Amniotic stem cell (primary cell): ENCODE data around the gene CHPF.

Experiments used
- DNase-seq: peaks from one replicate; lab custom pipeline; 2025; lab: John Stamatoyannopoulos, UW

CHPF gene, protein sequence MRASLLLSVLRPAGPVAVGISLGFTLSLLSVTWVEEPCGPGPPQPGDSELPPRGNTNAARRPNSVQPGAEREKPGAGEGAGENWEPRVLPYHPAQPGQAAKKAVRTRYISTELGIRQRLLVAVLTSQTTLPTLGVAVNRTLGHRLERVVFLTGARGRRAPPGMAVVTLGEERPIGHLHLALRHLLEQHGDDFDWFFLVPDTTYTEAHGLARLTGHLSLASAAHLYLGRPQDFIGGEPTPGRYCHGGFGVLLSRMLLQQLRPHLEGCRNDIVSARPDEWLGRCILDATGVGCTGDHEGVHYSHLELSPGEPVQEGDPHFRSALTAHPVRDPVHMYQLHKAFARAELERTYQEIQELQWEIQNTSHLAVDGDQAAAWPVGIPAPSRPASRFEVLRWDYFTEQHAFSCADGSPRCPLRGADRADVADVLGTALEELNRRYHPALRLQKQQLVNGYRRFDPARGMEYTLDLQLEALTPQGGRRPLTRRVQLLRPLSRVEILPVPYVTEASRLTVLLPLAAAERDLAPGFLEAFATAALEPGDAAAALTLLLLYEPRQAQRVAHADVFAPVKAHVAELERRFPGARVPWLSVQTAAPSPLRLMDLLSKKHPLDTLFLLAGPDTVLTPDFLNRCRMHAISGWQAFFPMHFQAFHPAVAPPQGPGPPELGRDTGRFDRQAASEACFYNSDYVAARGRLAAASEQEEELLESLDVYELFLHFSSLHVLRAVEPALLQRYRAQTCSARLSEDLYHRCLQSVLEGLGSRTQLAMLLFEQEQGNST

DNA sequence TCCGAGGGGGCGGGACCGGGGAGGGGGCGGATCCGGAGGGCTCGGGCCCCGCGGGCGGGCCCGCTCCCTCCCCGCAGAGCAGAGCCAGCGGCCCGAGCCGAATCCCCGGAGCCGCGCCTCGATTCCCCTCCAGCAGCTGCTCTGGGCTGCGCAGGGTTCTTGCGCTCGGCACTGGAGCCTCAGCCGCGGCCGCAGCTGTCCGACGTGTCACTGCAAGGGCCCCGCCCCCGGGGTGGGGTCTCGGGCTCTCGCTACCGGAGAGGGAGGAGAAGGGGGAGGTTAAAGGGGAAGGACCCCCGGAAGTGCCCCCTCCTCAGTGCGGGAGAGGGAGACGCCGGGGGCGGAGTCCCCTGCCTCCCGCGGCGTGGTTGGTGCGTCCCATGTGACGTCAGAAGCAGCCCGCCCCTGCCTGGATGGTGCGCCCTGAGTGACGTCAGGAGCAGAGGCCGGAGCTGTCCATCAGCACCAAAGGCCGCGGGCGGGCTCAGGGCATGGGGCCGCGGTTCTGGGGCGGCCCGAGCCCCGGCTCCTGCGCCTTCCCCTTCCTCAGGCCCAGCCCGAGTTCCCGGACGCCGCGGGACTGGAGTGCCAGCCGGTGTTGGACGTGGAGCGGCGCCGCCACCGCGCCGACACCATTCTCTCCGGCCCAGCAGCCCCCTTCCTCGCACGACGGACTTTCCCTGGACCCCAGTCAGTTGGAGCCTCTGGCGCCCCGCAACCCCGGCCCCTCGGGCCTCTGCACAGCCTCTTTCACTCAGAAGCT is at the start of gene CHPF, which contains the start of gene TMEM198:
Gene CHPF (minus strand): TSS at position 214 of the 763 bp plus-strand sequence. CDS start 271 bp downstream, outside the sequence.
Gene TMEM198 (plus strand): TSS at position 433 of the 763 bp plus-strand sequence. CDS start 700 bp downstream, outside the sequence.
- peak; percentile 94 for DNase-seq

DNA sequence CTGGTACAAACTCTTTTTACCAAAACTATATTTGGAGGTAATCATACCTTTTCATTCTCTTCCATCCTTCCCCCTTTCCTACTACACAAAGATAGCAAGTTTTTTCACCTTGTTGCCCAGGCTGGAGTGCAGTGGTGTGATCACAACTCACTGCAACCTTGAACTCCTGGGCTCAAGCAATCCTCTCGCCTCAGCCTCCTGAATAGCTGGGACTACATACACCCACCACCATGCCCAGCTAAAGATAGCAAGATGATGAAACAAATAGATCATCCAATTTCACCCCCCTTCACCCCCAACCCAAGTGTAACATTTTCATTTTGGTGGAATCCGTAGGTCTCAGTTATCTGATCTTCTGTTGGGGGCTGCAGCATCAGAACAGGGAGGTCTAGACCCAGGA is 49.5 kb upstream of the CHPF start:
- DNase-seq, result no peak

DNA sequence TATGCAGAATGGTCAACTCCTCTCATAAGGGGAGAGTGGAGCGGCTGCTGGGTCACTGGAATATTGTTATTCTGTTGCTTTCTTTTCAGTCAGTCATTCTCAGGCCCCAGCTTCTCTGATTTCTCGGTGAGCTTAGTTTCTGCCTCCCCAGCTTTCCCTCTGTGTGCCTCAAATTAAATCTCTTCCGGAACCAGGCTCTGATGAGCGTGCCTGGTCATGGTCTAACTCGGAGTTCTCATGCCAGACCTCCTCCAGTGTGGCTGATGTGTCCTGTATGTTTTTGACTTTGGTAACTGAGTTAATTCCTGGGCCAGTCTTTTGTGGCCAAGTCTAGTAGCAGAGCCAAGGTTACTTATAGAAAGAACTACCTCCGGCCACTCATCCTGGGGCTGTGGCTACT is 49.1 kb upstream of the CHPF start:
- DNase-seq, result no peak

DNA sequence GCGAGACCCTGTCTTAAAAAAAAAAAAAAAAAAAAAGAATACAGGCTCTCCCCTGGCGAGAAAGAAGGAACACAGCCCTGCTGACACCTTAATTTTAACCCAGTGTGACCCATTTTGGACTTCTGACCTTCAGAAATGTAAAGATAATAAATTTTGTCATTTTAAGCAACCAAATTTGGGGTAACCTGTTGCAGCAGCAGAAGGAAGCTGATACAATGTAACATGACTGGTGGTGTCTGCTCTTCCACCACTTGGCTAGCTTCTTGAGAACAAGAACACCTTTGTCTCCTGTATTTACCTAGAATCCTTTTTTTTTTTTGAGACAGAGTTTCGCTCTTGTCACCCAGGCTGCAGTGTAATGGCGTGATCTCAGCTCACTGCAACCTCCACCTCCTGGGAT is 47.5 kb upstream of the CHPF start:
- no peak for DNase-seq

DNA sequence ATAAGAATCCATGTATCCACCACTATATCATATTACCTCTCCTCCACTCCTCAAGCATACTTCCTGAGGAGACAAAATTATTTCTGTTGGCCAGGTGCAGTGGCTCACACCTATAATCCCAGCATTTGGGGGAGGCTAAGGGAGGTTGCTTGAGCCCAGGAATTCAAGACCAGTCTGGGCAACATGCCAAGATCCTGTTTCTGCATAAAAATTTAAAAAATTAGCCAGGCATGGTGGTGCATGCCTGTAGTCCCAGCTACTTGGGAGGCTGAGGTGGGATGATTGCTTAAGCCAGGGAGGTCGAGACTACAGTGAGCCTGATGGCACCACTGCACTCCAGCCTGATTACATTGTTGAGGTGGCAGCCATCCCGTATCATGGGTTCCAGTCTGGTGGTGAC is 37.7 kb upstream of the CHPF start:
- DNase-seq, result no peak

DNA sequence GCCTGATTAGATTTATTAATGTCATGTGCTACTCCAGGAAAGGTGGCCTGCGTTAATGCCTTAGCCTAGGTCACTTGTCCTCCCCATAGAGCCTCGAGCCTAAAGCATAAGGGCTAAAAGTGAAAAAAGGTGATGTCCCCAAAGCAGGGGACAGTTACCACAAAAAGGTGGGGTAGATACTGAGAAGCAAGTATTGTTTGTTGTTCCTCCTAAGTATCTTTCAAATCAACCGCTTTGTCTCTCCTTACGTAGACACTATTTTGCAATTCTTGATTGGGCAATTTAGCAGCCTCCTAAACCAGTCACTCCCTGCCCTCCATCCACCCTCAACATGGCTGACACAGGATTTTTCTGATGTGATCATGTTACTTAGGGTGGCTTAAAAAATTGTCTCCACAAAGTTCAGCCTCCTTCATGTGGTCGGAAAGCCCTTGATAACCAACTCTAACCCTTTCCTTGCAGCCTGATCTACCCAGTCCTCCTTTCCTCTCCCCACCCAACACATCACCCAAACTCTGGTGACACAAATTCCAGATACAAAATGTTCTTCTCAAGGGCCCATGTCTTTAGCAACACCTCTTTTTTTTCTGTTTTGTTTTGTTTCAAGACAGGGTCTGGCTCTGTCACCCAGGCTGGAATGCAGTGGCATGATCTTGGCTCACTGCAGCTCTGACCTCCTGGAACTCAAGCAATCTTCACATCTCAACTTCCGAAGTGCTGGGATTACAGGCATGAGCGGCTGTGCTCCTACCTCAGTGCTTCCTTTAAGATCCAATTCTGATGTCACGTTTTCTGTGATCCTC is 35.4 kb upstream of the CHPF start:
- no peak for DNase-seq

DNA sequence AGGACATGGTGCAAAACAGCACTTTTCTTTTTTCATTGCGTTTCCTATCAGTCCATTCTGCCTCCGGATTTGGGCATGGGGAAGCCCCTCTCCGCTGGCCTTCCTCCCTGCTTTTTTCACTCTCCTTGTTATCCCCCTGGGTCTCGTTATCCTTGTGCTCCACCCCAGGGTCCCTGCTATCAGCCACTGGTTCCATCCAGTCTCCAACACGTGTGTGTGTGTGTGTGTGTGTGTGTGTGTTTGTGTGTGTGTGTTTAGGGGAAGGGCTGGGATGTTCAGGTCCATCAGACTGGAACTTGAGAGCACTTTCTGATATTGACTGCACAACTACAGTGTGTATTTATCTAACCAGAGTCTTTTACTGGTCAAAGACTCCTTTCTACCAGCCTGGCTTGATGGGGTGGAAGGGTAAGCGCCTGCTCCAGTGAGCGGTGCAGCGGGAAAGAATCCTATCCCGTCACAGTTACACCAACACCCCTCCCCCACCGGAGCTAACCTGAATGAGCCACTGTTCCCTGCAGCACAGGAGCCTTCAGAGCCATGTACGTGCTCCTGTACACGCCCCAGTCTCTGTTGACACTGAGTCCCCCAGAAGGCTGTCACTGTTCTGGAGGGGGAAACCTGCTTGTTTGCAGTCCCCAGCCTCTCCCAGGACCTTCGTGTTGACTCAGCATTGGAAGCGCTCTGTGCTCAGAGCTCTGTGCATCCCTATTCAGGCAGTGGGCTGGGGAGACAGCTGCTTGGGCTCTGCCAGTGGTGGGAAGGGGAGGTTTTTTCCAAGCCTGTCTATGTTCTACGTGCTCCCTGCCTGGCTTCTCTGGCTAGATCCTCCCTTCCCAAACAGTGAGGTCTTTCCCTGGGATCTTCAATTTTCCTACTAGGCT is 33.1 kb upstream of the CHPF start:
- DNase-seq, result no peak

DNA sequence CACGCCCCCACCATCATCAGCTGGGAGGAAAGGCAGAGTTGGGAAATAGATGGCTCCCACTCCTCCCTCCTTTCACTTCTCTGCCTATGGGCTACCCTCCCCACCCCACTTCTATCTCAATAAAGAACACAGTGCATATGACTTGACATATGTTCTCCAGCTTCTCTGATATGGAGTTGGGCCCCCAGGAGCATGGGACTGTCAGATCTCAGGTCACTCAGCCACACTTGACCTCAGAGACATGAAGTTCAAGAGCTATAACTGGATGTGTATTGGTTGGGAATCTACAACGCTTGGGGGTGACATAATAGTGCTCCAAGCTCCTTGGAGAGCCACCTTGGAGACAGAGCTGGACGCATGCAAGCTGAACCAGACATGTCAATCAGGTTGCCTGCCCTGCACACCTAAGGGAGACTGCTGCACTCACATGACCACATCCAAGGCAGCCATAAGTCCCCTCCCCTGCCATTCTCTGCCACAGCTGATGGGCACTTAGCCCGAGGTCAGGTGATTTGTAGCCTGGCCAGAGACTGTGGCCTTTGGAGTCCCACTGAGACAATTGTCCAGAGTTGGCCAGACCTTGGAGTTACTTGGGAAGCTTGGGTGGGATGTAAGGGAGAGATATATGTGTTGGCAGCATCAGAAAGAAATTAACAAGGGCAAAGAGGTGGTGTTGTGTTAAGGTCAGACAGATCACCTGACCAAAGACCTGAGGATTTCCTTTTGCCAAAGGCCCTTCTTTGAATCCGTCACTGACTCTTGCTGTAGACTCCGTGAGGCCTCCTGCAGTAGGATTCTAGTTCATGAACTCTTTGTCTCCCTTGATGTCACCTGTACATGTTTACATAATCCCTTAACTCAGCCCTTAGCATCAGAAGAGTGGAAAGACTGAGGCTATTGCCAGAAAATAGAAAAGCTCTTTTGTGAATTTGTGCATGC is 32.2 kb upstream of the CHPF start:
- no peak for DNase-seq

DNA sequence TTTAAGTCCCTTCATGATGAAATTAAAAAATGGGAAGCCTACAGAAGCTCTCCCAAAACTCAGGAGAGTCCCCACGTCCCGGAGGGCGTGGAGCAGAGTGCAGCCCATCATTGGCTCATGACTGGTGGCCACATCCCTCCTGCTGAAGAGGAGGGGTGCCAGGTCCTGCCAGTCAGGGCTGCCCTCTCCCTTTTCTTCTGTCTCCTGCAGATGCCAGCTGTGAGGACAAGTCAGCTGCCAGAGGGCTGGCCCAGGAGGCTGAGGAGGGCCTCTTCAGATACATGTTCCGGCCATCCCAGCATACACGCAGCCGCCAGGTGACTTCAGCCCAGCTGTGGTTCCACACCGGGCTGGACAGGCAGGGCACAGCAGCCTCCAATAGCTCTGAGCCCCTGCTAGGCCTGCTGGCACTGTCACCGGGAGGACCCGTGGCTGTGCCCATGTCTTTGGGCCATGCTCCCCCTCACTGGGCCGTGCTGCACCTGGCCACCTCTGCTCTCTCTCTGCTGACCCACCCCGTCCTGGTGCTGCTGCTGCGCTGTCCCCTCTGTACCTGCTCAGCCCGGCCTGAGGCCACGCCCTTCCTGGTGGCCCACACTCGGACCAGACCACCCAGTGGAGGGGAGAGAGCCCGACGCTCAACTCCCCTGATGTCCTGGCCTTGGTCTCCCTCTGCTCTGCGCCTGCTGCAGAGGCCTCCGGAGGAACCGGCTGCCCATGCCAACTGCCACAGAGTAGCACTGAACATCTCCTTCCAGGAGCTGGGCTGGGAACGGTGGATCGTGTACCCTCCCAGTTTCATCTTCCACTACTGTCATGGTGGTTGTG is 31.1 kb upstream of the CHPF start:
- no peak for DNase-seq

DNA sequence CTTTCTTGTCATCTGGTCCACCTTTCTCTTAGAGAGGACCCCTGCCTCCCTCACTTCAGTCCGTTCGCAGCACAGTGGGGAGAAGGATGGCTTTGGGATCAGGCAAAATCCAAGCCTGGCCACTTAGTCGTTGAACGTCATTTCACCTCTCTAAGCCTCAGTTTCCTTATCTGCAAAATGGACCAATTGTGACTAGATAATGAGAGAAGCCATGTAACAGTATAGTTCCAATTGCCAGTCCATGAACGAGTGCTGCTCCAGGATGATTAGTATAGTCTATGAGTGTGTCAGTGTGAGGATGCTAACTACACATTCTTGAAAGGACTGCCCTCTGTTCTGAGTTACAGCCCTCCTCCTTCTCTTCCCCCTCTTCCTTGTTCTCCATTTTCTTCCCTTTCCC is 29.6 kb upstream of the CHPF start:
- DNase-seq, result no peak

DNA sequence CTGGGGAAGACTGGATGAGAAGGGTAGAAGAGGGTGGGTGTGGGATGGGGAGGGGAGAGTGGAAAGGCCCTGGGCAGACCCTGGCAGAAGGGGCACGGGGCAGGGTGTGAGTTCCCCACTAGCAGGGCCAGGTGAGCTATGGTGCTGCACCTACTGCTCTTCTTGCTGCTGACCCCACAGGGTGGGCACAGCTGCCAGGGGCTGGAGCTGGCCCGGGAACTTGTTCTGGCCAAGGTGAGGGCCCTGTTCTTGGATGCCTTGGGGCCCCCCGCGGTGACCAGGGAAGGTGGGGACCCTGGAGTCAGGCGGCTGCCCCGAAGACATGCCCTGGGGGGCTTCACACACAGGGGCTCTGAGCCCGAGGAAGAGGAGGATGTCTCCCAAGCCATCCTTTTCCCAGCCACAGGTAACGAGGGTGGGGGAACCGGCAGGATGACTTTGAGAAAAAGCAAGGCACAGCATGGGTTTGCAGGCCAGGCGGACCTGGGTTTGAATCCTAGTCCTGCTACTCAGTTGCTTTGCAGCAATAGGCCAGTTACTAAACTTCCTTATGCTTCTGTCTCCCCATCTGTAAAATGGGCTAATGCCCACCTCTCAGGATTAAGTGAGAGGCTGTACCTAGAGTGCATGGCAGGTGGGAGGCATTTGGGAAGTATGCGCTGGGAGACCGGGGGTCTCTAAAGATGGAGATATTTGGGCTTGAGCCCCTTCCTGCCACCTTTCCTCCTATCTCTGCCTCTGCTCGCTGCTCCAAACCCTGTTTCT is 28.8 kb upstream of the CHPF start, which contains the start of gene INHA:
Gene INHA (plus strand): TSS at position 74 of the 765 bp plus-strand sequence. CDS start 65 bp downstream, at position 139.
- DNase-seq, result no peak

DNA sequence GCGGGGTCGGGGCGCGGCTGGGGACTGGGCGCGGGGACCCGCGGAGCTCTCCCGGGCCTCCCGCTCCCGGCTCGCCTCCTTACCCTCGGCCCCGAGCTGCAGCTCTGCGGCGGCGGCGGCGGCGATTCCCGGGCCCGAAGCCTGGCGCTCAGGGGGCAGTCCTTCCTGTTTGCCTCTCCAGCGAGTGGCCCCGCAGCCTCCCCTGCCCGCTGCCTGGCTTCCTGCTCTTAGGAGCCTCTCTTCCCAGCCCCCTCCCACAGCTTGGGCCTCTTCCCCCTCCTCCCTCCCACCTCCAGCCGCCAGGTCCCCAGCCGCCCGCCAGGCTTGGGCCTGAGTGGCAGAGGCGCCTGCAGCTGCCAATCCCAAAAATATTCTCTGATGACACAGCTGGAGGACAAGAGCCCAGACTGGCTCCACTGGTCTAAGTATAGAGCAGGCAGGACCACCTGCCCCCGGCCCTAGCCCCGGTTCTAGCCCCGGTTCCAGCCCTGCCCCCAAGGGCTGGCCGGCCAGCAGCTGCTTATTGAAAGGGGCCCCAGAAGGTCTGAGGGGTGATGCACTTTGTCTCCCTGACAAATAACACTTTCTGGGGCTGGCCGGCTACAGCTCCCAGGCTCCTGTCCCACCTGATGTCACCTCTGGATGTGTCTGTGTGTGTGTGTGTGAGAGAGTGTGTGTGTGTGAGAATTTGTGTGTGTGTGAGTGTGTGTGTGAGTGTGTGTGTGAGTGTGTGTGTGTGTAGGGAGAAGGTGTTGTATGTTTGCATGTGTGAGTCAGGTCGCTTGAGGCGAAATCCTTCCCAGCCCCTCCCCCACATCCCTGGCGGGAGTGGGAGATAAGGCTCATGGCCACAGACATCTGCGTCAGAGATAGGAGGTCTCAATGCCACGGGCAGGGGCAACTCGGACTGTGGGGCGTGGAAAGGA is 28.0 kb upstream of the CHPF start, which contains the start of gene OBSL1:
Gene OBSL1 (minus strand): TSS at position 229 of the 926 bp plus-strand sequence. CDS start 307 bp downstream, outside the sequence.
- peak; percentile 25 for DNase-seq

DNA sequence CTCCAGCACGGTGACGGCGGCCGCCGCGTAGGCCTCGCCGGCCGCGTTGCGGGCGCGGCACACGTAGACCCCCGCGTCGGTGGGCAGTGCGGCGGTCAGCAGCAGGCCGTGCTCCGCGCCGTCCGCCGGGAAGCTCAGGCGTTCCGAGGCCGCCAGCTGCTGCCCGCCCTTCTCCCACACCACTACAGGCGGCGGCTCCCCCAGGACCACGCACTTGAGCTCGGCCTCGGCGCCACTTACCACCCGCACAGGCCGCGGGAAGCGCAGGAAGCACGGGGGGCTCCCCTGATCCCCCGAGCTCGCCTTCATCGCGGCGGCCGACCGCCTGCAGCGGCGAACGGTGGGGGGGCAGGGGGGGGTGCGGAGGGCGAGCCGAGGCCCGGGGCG is 27.3 kb upstream of the CHPF start:
- DNase-seq, result no peak

DNA sequence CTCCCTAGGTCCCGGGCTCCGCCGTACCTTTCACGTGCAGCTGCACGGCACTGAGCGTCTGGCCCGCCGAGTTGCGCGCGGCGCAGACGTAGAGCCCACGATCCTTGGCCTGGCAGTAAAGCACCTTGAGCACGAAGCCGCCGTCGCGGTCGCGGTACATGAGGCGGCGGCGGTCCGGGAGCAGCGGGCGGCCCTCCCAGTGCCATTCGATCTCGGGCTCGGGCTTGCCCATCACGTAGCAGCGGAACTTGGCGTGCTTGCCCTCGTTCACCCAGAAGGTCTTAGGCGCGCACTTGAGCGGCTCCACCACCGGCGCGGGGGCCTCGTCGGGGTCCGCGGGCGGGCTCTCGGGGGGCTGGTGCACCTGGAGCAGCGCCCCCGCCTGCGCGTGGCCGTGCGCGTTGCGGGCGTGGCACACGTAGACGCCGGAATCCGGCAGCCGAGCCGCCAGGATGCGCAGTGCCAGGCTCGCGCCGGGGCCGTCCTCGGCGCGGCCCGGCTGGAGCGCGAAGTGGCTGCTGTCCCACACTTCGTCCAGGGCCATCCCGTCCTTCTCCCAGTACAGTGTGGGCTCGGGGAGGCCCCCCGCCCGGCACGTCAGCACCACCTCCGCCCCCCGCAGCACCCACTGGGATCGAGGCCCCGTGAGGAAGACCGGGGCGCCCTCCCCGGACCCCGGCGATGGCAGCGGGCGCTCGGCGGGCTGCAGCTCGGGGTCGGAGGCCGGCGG is 26.8 kb upstream of the CHPF start:
- no peak for DNase-seq

DNA sequence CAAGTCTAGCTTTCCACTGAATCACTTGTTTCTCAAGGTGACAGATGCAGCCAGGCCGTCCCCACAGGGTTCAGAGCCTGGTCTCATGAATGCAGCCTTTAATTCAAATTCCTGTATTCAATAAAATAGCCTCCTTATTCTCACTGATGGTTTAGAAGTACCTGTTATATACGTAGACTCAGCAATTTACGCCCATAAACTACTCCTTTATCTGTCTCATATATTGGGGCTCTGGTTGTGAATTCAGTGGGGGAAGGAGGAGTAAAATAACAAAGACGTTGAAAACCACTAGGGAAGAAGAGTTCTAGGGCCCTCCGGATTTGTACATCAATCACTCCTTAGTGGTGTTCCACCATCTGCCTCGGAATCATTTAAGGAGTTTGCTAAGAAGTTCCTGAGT is 26.0 kb upstream of the CHPF start:
- no peak for DNase-seq

DNA sequence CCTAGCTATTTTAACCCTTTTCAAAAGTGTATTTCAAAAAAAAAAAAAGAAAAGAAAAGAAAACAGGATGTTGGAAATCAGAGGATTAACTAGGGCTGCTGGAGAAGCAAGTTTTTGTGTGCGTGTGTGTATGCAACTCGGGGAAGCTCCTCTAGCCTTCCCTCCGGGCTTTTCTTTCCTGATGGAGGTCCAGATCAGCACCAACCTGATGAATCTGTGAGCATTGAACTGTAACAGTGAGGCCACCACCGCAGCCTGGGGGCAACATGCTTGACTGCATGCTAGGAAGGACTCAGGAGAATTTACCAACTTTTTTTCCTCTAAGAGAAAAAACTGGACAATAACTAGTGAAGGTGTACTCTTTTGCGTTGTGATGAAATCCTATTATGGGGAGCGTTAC is 25.4 kb upstream of the CHPF start:
- DNase-seq, result no peak
